ENCODE results near the gene TERF2IP.

The TERF2IP gene

GRCh38 chr16:75647492-75648264, at the start of gene TERF2IP, which contains the start of gene KARS1:
TERF2IP (plus strand) TSS chr16:75647773; CDS start chr16:75647883, 110 bp downstream.
KARS1 (minus strand) TSS chr16:75647665; CDS start chr16:75647639, 26 bp downstream.
- in situ Hi-C loops (cut with MboI; ENCODE audit: low sequenced_read_pairs): loop anchor here (25.0 kb wide), 1 partner anchor 985 kb away; the partner anchor contains the start of gene RFWD3

DNA sequence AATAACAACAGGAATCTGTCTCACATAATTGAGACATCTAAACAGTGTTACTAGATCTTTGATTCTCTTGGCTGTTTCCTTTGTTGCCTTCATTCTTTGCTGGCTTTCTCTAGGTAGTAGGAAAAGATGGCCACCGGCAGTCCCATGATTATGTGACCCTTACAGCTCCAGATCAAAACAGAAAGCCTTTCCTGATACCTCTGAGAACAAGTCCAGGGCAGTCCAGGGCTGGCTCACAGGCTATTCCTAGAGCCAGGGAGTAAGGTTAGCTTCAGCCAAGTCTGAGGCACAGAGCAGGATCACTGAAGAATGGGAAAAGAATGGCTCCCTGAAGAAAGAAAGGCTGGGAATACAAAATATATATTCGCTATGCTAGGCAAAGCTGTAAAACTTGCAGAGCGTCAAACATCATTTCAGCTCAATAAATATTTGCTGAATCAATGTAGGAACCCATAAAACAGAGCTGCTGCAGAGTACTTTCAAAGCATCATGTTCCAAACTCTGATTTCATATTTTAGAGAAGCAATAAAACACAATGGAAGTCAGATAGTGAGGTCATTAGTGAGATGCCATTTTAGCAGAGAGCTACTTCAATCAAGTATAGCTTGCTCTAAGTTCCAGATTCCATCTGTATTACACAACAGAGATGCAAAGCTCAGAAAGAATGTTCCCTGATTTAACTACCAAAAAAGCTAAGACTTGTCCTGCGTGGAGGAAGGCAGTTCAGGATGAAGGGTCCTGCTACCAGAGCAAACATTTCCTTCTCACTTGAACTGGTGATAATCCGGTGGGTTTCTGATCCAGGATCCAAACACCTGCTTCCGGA, 47.9 kb upstream of the TERF2IP start:
- in situ Hi-C loops (cut with MboI; ENCODE audit: low sequenced_read_pairs): no loop called here

- in situ Hi-C loops (cut with MboI; ENCODE audit: low sequenced_read_pairs): no loop called here
Observed at GRCh38 chr16:75603241-75603640, 44.3 kb upstream of the TERF2IP start.

GRCh38 chr16:75606507-75606906, 41.1 kb upstream of the TERF2IP start:
- in situ Hi-C loops (cut with MboI; ENCODE audit: low sequenced_read_pairs): no loop called here

DNA sequence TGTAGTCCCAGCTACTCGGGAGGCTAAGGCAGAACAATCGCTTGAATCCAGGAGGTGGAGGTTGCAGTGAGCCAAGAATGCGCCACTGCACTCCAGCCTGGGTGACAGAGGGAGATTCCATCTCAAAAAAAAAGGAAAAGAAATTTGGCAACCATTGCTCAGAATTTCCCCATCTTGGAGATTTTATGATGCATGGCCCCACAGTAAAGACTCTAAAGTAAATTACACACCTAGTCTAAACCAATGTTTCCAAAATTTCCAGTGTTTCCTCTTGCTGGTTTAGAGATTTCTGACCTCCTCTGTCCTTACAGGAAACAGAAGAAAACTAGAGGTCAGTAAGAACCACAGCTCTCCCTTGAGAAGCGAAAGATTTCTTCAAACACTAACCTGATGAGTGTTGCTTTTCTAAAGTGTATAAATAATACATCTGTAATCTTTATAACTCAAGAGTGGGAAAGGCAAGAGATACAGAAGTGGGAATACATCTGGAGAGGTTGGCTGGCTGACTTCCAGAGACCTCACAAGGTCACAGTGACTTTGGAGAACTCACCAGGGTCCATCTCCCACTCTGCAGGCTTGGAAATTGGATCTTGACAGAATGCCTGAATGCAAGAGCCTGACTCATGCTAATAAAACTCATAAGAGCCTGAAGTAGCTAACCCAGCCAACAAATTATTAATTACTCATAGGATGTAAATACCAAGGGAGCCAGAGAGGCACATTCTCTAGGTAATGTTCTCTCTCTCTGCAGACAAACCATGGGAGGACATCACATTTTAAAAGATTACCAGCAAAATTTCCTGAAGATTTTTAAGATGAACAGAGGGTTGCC, 33.3 kb upstream of the TERF2IP start:
- in situ Hi-C loops (cut with MboI; ENCODE audit: low sequenced_read_pairs): no loop called here

DNA sequence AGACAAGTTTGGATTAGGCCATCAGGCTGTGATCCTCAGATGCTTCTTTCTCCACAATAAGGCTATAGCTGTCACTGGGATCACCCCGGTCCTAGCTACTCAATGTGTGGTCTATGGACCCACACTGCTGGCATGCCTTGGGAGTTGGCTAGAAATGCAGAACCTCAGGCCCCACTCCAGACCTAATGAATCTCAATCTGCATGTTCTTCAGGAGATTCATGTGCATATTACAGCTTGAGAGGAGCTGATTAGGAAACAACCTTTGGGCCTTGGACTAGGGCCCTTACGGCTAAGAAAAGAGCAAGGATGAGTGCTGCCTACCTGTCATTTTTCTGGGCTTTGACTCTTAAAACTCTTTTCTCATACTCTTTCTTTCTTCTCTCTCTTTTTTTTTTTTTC, 32.0 kb upstream of the TERF2IP start:
- in situ Hi-C loops (cut with MboI; ENCODE audit: low sequenced_read_pairs): no loop called here

- in situ Hi-C loops (cut with MboI; ENCODE audit: low sequenced_read_pairs): no loop called here
Observed at GRCh38 chr16:75616521-75617010, 31.0 kb upstream of the TERF2IP start.

GRCh38 chr16:75617121-75617520, 30.5 kb upstream of the TERF2IP start:
- in situ Hi-C loops (cut with MboI; ENCODE audit: low sequenced_read_pairs): no loop called here

DNA sequence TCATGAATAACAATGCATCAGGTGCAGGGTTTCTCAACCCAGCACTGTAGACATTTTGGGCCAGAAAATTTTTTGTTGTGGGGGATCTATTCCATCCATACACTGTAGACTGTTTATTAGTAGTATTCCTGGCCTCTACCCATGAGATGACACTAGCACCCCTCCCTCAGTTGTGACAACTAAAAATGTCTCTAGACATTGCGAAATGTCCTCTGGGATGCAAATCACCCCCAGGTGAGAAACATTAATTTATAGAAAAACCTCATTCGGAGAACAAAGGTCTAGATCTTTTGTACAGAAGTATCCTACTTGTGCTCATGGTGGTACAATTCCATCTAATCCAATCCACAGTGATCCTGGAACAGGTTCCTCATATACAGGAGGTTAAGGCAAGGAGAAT, 28.8 kb upstream of the TERF2IP start:
- in situ Hi-C loops (cut with MboI; ENCODE audit: low sequenced_read_pairs): no loop called here

DNA sequence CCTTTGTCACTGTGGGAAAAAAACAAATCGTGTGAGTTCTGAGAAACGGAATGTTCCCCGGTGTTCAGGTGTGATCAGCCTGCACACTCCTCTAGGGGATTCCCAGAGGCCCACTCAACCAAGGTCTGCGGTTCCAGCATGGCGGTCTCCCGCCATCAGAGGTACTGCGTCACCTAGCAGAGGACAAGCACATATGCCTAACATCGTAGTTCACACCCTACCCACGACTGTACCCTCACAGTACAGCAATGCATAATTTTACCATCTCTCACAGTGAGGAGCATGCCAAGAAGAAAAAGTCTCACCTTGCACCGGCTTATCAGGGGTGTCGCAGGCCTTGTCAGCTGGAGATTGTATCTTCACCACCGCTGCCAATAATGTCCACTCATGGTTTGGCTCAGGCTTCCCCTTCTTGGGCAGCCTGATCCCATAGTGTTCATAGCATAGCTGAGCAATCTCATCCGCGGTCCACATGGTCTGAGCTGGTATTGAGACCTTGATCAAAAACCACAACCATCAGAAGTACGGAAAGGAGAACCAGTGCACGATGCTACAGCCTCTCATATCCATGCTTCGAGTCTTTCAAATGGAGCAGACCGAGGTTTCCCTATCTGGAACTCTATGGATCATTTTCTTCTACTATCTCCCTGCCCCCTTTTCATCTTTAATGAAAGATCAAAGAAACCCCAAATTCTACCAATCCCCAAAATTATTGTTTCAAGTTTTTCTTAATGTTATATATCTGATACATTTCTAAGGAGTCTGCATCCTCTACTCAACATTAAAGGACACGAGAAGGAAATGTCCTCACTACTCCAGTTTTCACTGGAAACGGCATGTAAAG, 27.0 kb upstream of the TERF2IP start:
- in situ Hi-C loops (cut with MboI; ENCODE audit: low sequenced_read_pairs): no loop called here

DNA sequence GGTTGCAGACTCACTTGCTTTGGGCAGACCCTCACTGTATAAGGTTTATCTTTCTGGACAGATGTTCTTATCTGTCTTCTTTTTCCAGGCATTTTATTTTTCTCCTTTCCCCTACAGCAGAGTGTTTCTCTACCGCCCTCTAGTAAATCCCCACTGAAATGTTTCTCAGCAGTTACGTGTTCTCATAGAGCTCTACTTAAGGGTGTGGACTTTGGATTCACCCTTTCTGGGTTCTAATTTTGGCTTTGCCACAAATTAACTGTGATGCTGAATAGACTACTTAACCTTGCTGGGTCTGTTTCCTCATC, 26.4 kb upstream of the TERF2IP start:
- in situ Hi-C loops (cut with MboI; ENCODE audit: low sequenced_read_pairs): no loop called here

DNA sequence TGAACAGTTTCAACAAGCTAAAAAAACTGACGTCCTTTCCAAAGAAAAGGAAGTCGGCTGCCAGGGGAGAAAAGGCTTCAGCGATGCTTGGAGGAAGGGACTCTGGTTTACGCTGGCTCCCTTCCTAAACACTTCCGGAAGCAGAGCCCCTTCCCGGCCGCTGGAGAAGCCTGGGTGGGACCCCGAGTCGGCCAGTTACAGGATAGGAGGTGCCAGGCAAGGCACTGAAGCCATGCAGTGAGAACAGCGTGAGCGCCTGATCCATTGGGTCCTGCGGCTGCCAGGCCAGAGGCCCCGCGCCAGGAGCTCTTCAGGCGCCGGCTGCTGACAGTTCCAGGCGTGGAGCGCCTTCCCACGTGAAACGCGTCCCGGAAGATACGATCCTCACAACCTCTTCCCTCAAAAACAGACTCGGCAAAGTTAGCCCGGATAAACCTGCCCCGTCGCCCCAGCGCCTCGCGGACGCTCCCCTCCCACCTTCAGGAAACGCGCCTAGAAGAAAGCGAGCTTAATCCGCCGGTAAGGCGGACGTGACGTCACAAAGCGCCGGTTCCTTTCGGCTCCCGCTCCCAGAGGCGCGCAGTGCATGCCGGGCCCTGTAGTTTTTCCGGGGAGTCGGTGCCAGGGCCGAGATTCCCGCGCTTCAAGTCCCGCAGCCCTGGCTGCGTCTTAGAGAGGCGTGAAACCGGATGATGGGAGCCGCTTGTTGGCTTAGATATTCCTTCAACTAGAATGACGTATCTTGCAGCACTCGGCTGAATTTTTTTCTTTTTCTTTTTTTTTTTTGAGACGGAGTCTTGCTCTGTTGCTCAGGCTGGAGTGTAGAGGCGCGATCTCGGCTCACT, 24.6 kb upstream of the TERF2IP start, which contains the start of gene ADAT1:
TSS of gene ADAT1 (minus strand) at position 521 of the 845 bp plus-strand sequence. CDS start 2,482 bp downstream, outside the sequence.
- in situ Hi-C loops (cut with MboI; ENCODE audit: low sequenced_read_pairs): no loop called here

DNA sequence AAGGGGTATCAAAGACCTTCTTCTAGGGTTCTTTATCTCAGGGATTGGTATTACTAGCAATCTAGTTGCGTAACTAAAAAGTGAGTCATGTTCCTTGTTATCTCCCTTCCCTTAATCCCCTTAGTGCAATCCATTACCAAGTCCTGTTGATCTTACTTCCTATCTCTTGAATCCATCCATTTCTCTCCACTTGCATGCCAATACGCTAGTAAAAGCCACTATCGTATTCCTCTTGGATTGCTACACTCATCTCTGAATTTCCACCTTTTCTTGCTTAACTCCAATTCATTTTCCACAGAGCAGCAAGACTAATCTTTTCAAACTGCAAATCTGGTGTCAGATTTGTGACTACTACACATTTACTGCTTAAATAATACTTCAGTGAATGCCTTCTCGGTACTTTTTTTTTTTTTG, 22.6 kb upstream of the TERF2IP start:
- in situ Hi-C loops (cut with MboI; ENCODE audit: low sequenced_read_pairs): loop anchor here (25.0 kb wide), 1 partner anchor 963 kb away; the partner anchor contains the start of gene RFWD3

- in situ Hi-C loops (cut with MboI; ENCODE audit: low sequenced_read_pairs): loop anchor here (25.0 kb wide), 1 partner anchor 965 kb away; the partner anchor contains the start of gene RFWD3
Observed at GRCh38 chr16:75626806-75627205, 20.8 kb upstream of the TERF2IP start.

GRCh38 chr16:75627851-75628250, 19.7 kb upstream of the TERF2IP start:
- in situ Hi-C loops (cut with MboI; ENCODE audit: low sequenced_read_pairs): loop anchor here (25.0 kb wide), 1 partner anchor 966 kb away; the partner anchor contains the start of gene RFWD3

GRCh38 chr16:75628351-75628750, 19.2 kb upstream of the TERF2IP start:
- in situ Hi-C loops (cut with MboI; ENCODE audit: low sequenced_read_pairs): loop anchor here (25.0 kb wide), 1 partner anchor 966 kb away; the partner anchor contains the start of gene RFWD3

GRCh38 chr16:75629132-75629531, 18.4 kb upstream of the TERF2IP start:
- in situ Hi-C loops (cut with MboI; ENCODE audit: low sequenced_read_pairs): loop anchor here (25.0 kb wide), 1 partner anchor 967 kb away; the partner anchor contains the start of gene RFWD3

GRCh38 chr16:75630052-75630451, 17.5 kb upstream of the TERF2IP start:
- in situ Hi-C loops (cut with MboI; ENCODE audit: low sequenced_read_pairs): loop anchor here (25.0 kb wide), 1 partner anchor 968 kb away; the partner anchor contains the start of gene RFWD3

All from HL-60/S4 (cell line).